Activated CD8-positive, alpha-beta memory T cell treated with anti-CD3 and anti-CD28 coated beads for 1 hour (primary cell): Measurements from ENCODE around the gene AMIGO2.

Experiments used
- DNase-seq, 2 donors: peaks; one replicate each; pipeline ENCODE4 v3.0.0-alpha.2; 2020; ENCODE audit warnings: low read depth in 1 of 2; ENCODE audit errors: extremely low read depth in 1 of 2

The AMIGO2 gene

GRCh38 chr12:47038270-47038748 lies 41.5 kb downstream of the AMIGO2 start:
- no peak for DNase-seq

GRCh38 chr12:47035484-47035883 lies 44.3 kb downstream of the AMIGO2 start:
- no peak for DNase-seq

GRCh38 chr12:47034661-47035060 lies 45.1 kb downstream of the AMIGO2 start:
- no peak for DNase-seq

- DNase-seq = no peak
Measured at GRCh38 chr12:47033789-47034555, 45.8 kb downstream of the AMIGO2 start.

GRCh38 chr12:47033081-47033480 lies 46.7 kb downstream of the AMIGO2 start:
- DNase-seq = no peak

- DNase-seq = no peak
Measured at GRCh38 chr12:47032644-47033043, 47.1 kb downstream of the AMIGO2 start.

GRCh38 chr12:47029903-47030302 lies 49.9 kb downstream of the AMIGO2 start:
- DNase-seq = no peak

GRCh38 chr12:47028981-47029708 lies 50.6 kb downstream of the AMIGO2 start:
- DNase-seq = no peak

GRCh38 chr12:47028186-47028585 lies 51.6 kb downstream of the AMIGO2 start:
- no peak for DNase-seq
